NCI-H345 treated with DMSO at 0.1 percent for 48 hours (cell line): ENCODE results near the gene MGAT3.
A peak's percentile ranks its signal among the peaks of the same experiment; 100 is the strongest.
"Not testable (repeated sequence)": the region's sequence is repeated elsewhere in the genome, so short reads cannot be mapped to it uniquely, and the experiment has no call there.

Experiments
- DNase-seq: peaks from one replicate; lab custom pipeline; 2025; ENCODE audit not compliant: unreplicated experiment; lab: John Stamatoyannopoulos, UW

MGAT3 gene

GRCh38 chr22:39510529-39511149, 53.8 kb downstream of the MGAT3 start:
- no peak for DNase-seq

GRCh38 chr22:39511226-39511625, 54.4 kb downstream of the MGAT3 start:
- DNase-seq, result no peak

GRCh38 chr22:39512026-39512425, 55.2 kb downstream of the MGAT3 start:
- no peak for DNase-seq

GRCh38 chr22:39513791-39514190, 57.0 kb downstream of the MGAT3 start:
- DNase-seq, result no peak

GRCh38 chr22:39514373-39514973, 57.7 kb downstream of the MGAT3 start:
- DNase-seq, result no peak

GRCh38 chr22:39515266-39516050, 58.6 kb downstream of the MGAT3 start:
- no peak for DNase-seq

GRCh38 chr22:39517470-39517869, 60.7 kb downstream of the MGAT3 start:
- DNase-seq, result no peak

- no peak for DNase-seq
Measured at GRCh38 chr22:39518144-39518786, 61.5 kb downstream of the MGAT3 start.

GRCh38 chr22:39518996-39519680, 62.3 kb downstream of the MGAT3 start:
- no peak for DNase-seq

GRCh38 chr22:39519681-39520225, 62.9 kb downstream of the MGAT3 start:
- DNase-seq, result peak; percentile 90

- peak; percentile 59 for DNase-seq
Measured at GRCh38 chr22:39520226-39521105, 63.7 kb downstream of the MGAT3 start, which contains the start of gene ATF4. TSS of gene ATF4 (plus strand) at chr22:39520562. CDS start at chr22:39521446, 884 bp downstream.

GRCh38 chr22:39521106-39521885, 64.5 kb downstream of the MGAT3 start:
- DNase-seq, result not testable (repeated sequence)

GRCh38 chr22:39522091-39522490, 65.3 kb downstream of the MGAT3 start:
- DNase-seq, result not testable (repeated sequence)

GRCh38 chr22:39522567-39523300, 65.9 kb downstream of the MGAT3 start:
- DNase-seq, result peak; percentile 52

GRCh38 chr22:39524089-39524752, 67.4 kb downstream of the MGAT3 start:
- no peak for DNase-seq

- no peak for DNase-seq
Measured at GRCh38 chr22:39524753-39525657, 68.2 kb downstream of the MGAT3 start.

GRCh38 chr22:39525658-39525975, 68.8 kb downstream of the MGAT3 start:
- DNase-seq, result no peak
